Kidney glomerular epithelial cell (primary cell): ENCODE measurements around the gene KRTAP5-3.

ENCODE experiments used
- DNase-seq: peaks from one replicate; lab custom pipeline; 2025; lab: John Stamatoyannopoulos, UW

KRTAP5-3 gene

GRCh38 chr11:1643146-1643690, 35.0 kb upstream of the KRTAP5-3 start:
- no peak for DNase-seq

- no peak for DNase-seq
These were observed 34.3 kb upstream of the KRTAP5-3 start for GRCh38 chr11:1642288-1643145.

DNA sequence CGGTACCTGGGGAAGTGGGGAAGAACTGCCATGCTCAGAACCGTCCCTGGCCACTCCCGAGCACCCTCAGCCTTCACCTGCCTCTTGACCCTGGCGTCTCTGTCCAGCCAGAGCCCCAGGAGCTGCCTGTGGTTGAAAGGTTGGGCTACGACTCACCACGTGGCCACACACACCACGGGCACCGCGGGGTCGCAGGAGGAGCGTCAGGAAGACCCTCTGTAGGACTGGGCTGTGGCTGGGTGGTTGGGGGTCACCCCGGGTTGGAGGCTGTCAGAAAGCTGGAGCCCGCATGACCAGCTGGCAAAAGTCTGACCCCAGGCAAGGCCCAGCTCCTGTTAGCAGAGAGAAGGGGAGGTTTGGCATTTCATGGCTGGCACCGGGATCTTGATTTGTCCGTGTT, 32.8 kb upstream of the KRTAP5-3 start:
- DNase-seq: no peak

DNA sequence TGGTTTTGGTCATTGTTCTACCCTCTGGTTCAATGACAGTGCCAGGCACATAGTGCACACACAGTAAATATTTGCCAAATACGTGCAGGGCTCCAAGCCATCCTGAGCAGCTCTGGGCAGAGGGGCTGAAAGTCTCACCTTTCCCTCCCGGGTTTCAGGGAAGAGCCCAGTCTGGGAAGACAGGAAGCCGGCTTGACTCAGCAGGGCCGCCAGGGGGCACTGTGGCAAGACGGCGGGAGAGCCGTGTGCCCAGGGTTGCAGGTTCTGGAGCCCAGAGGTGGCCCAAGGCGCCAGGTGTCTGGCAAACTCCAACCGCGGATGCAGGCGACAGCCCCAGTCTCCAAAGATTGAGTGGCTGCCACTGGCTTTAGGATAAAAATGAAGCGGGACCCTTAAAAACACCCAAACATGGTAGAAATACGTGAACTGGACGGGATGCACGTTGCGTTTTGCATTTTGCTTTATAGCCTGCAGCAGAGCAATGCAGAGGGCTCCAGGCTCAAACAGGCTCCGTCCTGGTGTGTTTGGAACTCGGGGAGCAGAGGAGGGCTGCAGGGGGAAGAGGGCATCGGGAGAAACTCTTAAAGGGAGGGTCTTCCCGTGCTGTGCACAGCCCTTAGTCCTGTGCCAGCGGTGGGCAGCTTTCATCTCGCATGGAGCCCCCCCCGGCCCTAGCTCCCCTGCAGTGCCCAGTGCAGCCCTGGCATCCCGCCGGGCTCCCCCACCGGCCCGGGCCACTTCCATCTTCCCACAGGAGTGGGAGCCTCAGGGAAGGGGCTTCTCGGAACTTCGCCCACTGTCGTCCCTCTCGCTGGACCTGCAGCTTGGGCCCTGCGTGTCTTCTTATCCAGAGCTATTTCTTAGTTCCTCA, 32.0 kb upstream of the KRTAP5-3 start:
- no peak for DNase-seq

DNA sequence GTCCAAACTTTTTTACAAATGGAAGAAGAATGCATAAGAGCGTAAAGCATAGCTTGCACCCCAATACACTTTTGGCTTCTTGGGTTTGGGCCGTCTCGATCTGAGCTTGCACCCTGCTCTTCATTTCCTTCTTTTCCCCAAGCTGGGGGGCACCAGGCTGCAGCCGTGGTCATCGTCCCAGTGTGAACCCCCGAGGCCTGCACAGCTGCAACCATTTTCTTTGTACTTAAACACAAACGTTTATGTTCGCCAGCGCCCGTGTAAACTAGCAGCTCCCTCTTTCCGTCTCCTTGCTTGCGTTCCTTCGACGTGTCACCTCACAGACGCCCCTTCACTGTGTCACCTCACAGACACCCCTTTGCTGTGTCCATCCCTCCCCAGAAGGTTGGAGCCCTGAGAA, 31.4 kb upstream of the KRTAP5-3 start:
- no peak for DNase-seq

- no peak for DNase-seq
These were observed 30.9 kb upstream of the KRTAP5-3 start for GRCh38 chr11:1639102-1639620.

- no peak for DNase-seq
These were observed 30.1 kb upstream of the KRTAP5-3 start for GRCh38 chr11:1638344-1638743.

- DNase-seq: no peak
These were observed 29.4 kb upstream of the KRTAP5-3 start for GRCh38 chr11:1637628-1638027.

GRCh38 chr11:1636291-1636950, 28.2 kb upstream of the KRTAP5-3 start:
- DNase-seq: no peak

DNA sequence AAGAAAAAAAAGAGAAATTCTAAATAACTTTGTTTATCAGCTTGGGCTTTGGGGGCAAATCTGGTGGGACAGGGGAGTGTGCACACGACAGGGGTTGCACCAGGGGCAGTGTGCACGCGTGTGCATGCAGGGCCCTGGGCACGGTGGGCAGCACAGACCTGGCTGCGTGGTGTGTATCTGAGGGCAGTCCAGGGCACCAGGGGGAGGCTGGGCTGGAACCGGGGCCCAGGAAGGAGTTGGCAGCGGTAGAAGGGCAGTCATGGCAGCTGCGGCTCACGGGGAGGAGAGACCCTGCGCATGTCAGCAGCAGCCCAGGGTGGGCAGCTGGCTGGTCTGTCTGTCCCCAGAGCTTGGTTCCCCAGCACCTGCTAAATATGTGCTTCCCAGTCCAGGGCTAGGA, 25.6 kb upstream of the KRTAP5-3 start:
- DNase-seq: no peak

DNA sequence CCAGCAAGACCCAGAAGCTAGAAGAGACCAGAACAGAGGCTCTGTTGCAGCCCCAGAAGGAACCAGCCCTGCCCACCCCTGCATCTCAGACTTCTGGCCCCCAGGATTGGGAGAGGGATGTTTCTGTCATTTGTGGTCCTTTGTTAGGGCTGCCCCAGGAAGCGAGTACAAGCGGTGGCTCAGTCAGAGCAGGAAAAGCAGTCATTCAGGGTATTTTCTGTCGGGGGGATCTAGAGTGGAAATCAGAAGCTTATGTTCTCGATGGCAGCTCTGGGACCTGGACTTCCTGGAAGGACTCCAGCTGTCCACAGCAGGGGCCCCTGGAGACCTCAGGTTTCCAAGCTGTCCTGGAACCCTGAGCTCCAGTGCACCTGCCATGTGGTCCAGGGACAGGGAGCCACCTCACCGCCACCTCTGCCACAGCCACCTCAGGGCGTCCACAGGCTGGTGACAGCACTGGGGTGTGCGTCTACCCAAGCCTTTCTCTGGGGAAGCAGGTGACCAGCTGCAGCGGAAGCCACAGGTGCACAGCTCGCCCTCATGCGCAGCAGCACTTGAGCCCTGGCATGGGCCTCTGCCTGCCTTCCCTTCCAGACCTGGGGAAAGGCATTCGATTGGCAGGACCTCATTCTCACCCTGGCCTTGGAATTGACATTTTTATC, 23.9 kb upstream of the KRTAP5-3 start:
- no peak for DNase-seq

DNA sequence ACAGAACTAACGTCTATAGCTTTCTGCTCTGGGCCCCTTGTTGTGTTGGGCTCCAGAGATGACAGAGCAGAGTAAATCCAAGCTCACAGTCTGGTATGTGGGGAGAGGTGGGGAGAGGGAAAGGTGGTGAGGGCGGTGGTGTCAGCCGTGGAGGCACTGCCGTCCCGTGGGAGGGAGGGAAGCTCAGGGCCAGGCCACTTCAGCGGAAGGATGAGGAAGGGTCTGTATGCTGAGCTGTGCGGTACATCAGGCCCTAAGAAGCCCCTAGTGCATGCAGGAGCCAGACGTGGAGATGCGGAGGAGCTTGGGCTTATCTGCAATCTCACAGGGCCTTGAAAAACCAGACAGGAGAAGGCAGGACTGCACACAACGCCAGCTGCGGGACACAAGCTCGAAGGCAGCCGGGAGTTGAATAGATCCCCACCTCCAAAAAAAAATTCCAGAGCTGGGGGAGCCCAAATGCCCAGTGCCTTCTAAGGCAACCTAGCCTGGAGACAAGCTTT, 22.9 kb upstream of the KRTAP5-3 start:
- no peak for DNase-seq

GRCh38 chr11:1630271-1630670, 22.0 kb upstream of the KRTAP5-3 start:
- no peak for DNase-seq

DNA sequence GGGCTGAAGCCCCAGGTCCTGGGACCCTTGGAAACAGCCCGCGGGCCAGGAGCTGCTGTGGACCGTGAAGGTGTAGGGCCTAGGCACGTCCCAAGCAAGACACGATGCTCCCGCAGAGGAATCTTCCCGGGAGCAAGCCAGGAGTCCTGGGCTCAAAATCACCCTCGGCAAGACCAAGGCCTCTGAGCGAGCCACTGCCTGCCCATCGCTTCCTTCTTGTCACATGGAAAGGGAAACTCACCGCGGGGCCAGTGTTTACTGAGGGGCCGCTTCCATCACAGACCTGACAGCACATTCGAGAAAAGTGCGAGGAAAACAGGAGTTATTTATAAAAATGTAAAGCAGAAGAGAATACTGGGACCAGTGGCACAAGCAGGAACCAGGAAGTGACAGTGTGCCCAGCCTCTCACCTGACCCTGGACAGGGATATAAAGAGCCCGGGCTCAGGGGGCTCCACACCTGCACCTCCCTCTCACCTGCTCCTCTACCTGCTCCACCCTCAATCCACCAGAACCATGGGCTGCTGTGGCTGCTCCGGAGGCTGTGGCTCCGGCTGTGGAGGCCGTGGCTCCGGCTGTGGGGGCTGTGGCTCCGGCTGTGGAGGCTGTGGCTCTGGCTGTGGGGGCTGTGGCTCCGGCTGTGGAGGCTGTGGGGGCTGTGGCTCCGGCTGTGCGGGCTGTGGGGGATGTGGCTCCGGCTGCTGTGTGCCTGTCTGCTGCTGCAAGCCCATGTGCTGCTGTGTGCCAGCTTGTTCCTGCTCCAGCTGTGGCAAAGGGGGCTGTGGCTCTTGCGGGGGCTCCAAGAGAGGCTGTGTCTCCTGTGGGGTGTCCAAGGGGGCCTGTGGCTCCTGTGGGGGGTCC, 21.3 kb upstream of the KRTAP5-3 start, which contains the start of gene KRTAP5-5:
Gene KRTAP5-5 (plus strand): TSS at position 450 of the 860 bp plus-strand sequence. CDS start 66 bp downstream, at position 516.
- DNase-seq: no peak

DNA sequence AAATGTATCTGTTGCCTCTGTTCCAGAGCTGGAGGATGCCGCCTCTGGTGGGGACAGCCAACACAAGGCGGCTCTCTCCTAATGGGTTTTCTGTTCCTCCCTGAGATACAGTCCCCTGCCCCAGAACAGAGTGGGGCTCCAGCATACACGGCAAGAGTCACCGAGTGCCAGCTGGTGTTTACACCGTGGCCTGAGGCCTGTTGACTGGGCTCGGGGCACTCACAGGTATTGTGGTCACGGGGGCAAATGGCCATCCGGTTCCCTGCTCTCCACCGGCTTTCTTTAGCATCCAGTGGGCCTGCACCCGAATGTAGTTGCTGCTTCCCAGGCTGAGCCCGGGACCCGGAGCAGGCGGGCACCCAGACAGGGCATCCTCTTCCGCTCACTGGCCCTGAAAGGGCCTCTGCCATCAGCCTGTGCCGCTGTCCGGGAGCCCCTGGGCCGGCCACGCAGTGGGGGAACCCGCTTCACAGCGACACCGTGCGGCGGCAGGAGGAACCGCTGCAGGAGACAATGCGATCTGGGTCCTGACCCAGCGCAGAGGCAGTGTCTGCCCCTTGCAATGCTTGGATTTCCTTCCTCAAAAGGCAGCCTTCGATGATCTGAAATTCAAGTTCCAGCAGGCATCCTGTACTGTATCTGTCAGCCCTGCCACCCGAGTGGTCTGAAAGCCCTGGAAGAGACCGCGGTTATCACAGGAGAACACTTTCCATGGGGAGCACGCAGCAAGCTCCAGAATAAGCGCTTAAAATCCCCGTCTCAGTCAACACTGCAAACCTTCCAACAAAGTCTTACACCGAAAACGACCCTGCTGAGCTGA, 20.5 kb upstream of the KRTAP5-3 start:
- DNase-seq: no peak

DNA sequence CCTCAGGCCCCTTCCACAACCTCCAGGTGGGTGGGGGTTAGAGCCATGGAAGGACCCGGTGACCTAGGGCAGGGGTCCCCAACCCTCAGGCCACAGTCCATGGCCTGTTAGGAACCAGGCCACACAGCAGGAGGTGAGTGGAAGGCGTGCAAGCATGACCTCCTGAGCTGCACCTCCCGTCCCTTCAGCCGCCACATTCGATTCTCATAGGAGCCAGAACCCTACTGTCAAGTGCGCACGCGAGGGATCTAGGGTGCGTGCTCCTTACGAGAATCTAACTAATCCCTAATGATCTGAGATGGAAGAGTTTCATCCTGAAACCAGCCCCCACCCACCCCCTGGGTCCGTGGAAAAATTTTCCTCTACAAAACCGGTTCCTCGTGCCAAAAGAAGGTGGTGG, 17.3 kb upstream of the KRTAP5-3 start:
- DNase-seq: no peak

DNA sequence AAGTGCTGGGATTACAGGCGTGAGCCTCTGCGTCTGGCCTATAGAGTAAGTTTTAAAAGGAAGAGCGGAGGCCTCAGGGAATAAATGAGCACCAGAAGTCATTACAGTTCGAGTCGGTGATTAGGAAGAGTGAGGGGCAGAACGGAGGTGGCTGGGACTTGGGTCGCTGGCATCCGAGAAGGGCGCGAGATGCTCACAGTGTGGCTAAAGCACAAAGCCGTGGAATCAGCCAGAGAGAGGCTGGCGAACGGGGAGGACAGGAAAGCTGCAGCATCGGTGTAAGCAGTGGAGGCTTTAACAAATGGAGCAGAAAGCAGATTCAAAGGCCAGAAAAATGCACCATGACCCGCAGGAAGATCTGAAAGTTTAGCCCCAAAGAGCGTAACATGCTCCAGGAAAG, 16.4 kb upstream of the KRTAP5-3 start:
- no peak for DNase-seq

GRCh38 chr11:1623716-1624115, 15.5 kb upstream of the KRTAP5-3 start:
- no peak for DNase-seq

DNA sequence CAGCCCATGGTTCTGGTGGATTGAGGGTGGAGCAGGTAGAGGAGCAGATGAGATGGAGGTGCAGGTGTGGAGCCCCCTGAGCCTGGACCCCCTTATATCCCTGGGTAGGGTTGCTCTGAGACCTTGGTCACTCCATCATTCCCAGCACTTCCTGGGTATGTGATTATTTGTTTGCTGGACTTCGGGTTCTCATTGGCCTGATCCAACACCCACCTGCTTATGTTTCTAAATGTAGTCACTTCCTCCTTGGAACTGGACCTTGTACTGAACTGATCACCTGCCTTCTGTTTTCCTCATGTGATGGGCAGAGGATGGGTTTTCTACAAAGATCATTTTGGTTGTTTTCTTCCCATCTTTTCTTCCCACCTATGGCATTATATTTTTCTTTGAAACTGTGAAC, 13.8 kb upstream of the KRTAP5-3 start, which contains the start of gene KRTAP5-4:
Gene KRTAP5-4 (minus strand): TSS at position 53 of the 400 bp plus-strand sequence. CDS start 45 bp downstream, at position 8.
- DNase-seq: no peak
